Vagina (tissue), 2 donors: ENCODE data around the gene ZW10. TPM values are rescaled to one million over a fixed set of nuclear protein-coding genes. Genes with fewer than 3 reads are reported as not detected.

Source experiments
- DNase-seq, 2 donors: peaks; one replicate each; pipeline ENCODE4 v3.0.0-alpha.2; 2017; ENCODE audit errors: extremely low spot score in 2 of 2
- H3K27ac ChIP-seq: fragments of 200-600 bp; sonication (generic); one replicate; pipeline ENCODE4 v1.5.1; 2019
- H3K27me3 ChIP-seq: fragments of 200-600 bp; sonication (generic); one replicate; pipeline ENCODE4 v1.5.1; 2019
- H3K36me3 ChIP-seq, 2 donors: fragments of 200-600 bp; sonication (generic); one replicate each; pipeline ENCODE4 v1.5.1; 2017 to 2019
- H3K4me1 ChIP-seq: fragments of 200-600 bp; sonication (generic); one replicate; pipeline ENCODE4 v1.5.1; 2019
- H3K4me3 ChIP-seq, 2 donors: fragments of 200-600 bp; sonication (generic); 1 replicate in 1 of 2; 2 replicates in 1 of 2; pipeline ENCODE4 v1.5.1; 2016 to 2019
- H3K9me3 ChIP-seq: fragments of 200-600 bp; sonication (generic); one replicate; pipeline ENCODE4 v1.5.1; 2019
- CTCF ChIP-seq, 3 experiments: fragments of 450-650 bp in 2 of 3; fragments of 200-600 bp in 1 of 3; sonication (generic) in 1 of 3; IDR thresholded peaks; one replicate each; pipeline ENCODE4 v1.5.1; 2017 to 2019; ENCODE audit warnings: antibody characterized with exemption in 3 of 3, mild to moderate bottlenecking in 2 of 3, moderate library complexity in 2 of 3
- POLR2A ChIP-seq, 2 donors: fragments of 450-650 bp; IDR thresholded peaks; one replicate each; pipeline ENCODE4 v1.6.1; 2017; ENCODE audit warnings: antibody characterized with exemption in 2 of 2, mild to moderate bottlenecking in 2 of 2, moderate library complexity in 2 of 2
- POLR2AphosphoS5 ChIP-seq, 2 donors: sonication (generic); formaldehyde crosslinking; IDR thresholded peaks; one replicate each; pipeline ENCODE4 v1.9.0; 2017; ENCODE audit warnings: antibody characterized with exemption in 2 of 2, mild to moderate bottlenecking in 2 of 2, low read depth in 1 of 2; ENCODE audit not compliant: insufficient read depth in 1 of 2
- intact Hi-C: fragments of 100-400 bp; cut with DNase I; formaldehyde crosslinking; loops from one replicate; pipeline ENCODE4 v1.15.1; 2023
- small RNA-seq: library from RNA; depleted of rRNA; stranded (forward); fragments of <200 nt; gene quantifications from one replicate; pipeline ENCODE3, GENCODE V24; 2016
- total RNA-seq: library from RNA; depleted of rRNA; stranded (reverse); fragments of >200 nt; gene quantifications from one replicate; pipeline ENCODE4 v1.2.3, GENCODE V29; 2016

Gene ZW10
- total RNA-seq, 1 donor from 2014 or later, result 14.7 TPM

GRCh38 chr11:113689768-113690618 is 83.5 kb downstream of the ZW10 start:
- Histone ChIP-seq H3K4me3 (no peak overlapping the region), H3K27ac (no peak overlapping the region), H3K36me3 (no peaks in the 10 kb centered on the region), H3K9me3 (no peaks in the 10 kb centered on the region), H3K27me3 (no peaks in the 10 kb centered on the region), H3K4me1 (peaks cover 5% of the 10 kb centered on the region)
- no peak for DNase-seq
- TF ChIP-seq POLR2AphosphoS5 (IDR thresholded peaks at IDR 0.05; ENCODE audit: insufficient read depth in 1 of 2, low read depth in 1 of 2), result no peak
- TF ChIP-seq POLR2A (IDR thresholded peaks at IDR 0.05), result no peak
- TF ChIP-seq CTCF (IDR thresholded peaks at IDR 0.05), result no peak
- intact Hi-C loops, result no loop called here

GRCh38 chr11:113685654-113686359 is 87.7 kb downstream of the ZW10 start:
- no peak for DNase-seq
- Histone ChIP-seq H3K9me3 (no peaks in the 10 kb centered on the region), H3K4me3 (no peak overlapping the region), H3K36me3 (no peaks in the 10 kb centered on the region), H3K27me3 (no peaks in the 10 kb centered on the region), H3K4me1 (peaks cover 3% of the 10 kb centered on the region), H3K27ac (no peak overlapping the region)
- TF ChIP-seq POLR2AphosphoS5 (IDR thresholded peaks at IDR 0.05; ENCODE audit: insufficient read depth in 1 of 2, low read depth in 1 of 2), result no peak
- TF ChIP-seq POLR2A (IDR thresholded peaks at IDR 0.05), result no peak
- TF ChIP-seq CTCF (IDR thresholded peaks at IDR 0.05), result no peak
- intact Hi-C loops, result no loop called here

- Histone ChIP-seq H3K36me3 (no peaks in the 10 kb centered on the region), H3K9me3 (no peaks in the 10 kb centered on the region), H3K4me1 (no peaks in the 10 kb centered on the region), H3K4me3 (no peak overlapping the region), H3K27me3 (no peaks in the 10 kb centered on the region), H3K27ac (no peak overlapping the region)
- intact Hi-C loops, result no loop called here
- TF ChIP-seq POLR2AphosphoS5 (IDR thresholded peaks at IDR 0.05; ENCODE audit: insufficient read depth in 1 of 2, low read depth in 1 of 2) (no peak), CTCF (IDR thresholded peaks at IDR 0.05) (no peak), POLR2A (IDR thresholded peaks at IDR 0.05) (no peak)
- no peak for DNase-seq
Observed at GRCh38 chr11:113684496-113684895, 89.0 kb downstream of the ZW10 start.

- DNase-seq, result no peak
- intact Hi-C loops, result no loop called here
- H3K27ac ChIP-seq, result no peak overlapping the region
Observed at GRCh38 chr11:113683481-113684046, 89.9 kb downstream of the ZW10 start.

More at GRCh38 chr11:113683481-113684046, 89.9 kb downstream of the ZW10 start:
- no peaks in the 10 kb centered on the region for H3K27me3 ChIP-seq
- no peak for TF ChIP-seq POLR2A (IDR thresholded peaks at IDR 0.05)
- TF ChIP-seq CTCF (IDR thresholded peaks at IDR 0.05), result no peak
- no peak for TF ChIP-seq POLR2AphosphoS5 (IDR thresholded peaks at IDR 0.05; ENCODE audit: insufficient read depth in 1 of 2, low read depth in 1 of 2)
- no peaks in the 10 kb centered on the region for H3K4me1 ChIP-seq
- H3K36me3 ChIP-seq, result no peaks in the 10 kb centered on the region
- no peaks in the 10 kb centered on the region for H3K9me3 ChIP-seq
- no peak overlapping the region for H3K4me3 ChIP-seq

Small RNA genes within 50 kb of the gene (small RNA-seq; reads per million reads assigned to genes)
- not detected for gene LRRC37A13P
- not detected for gene RPS29P19

Other genes starting within 250 kb of the ZW10 start
- gene TMPRSS5, start 67.4 kb downstream of the ZW10 start, total RNA-seq, result not detected
- not detected for gene CLDN25, start 6.1 kb upstream of the ZW10 start, total RNA-seq
- gene USP28, start 101.9 kb upstream of the ZW10 start, total RNA-seq, result 12.3 TPM
- gene HTR3B, start 131.1 kb upstream of the ZW10 start, total RNA-seq, result not detected
- not detected for gene HTR3A, start 201.4 kb upstream of the ZW10 start, total RNA-seq